ENCODE data around the gene UBXN6.

UBXN6 gene

DNA sequence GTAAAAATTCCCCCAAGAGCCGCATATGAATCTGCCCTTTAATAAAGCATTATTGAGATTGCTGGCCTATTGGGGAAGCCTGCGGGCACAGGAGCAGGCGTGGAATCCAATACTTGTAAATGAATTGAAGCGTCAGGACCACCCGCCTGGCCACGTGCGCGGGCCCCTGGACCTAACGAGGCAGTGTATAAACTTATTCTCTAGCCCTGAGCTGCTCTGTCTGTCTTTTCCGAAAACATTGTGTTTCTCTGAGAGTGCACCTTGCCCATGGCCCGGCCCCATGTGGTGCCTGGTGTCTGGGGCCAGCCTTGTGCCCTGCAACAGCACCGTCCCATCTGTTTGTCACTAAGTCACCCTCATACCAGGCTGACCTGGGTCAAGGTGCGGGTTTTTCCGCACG is 14.4 kb downstream of the UBXN6 start:
- DNase-seq (ENCODE audit: insufficient read length, low spot score) (no peak), FAIRE-seq (no peak)

GRCh38 chr19:4442819-4443146 is 14.8 kb downstream of the UBXN6 start:
- FAIRE-seq (no peak), DNase-seq (ENCODE audit: insufficient read length, low spot score) (no peak)

- DNase-seq (ENCODE audit: insufficient read length, low spot score) (no peak), FAIRE-seq (no peak)
Observed at GRCh38 chr19:4441994-4442818, 15.4 kb downstream of the UBXN6 start.

DNA sequence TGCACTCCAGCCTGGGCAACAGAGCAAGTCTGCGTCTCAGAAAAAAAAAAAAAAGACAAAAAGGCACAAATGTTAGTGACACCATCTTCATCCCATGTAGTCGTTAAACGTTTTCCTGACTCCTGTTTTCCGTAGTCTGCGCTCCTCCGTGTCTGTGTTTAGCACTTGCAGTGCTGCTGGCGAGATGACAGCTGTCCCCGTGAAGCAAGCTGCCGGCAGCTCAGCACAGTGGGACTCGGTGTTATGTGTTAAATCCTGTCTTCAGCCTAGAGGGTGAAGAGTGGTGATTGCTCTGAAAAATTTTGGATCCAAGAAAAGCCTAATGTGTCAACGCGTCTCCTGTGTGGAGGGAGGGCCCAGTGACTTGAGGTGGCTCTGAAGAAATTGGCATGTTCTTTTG is 18.4 kb downstream of the UBXN6 start:
- no peak for DNase-seq (ENCODE audit: insufficient read length, low spot score)
- no peak for FAIRE-seq

DNA sequence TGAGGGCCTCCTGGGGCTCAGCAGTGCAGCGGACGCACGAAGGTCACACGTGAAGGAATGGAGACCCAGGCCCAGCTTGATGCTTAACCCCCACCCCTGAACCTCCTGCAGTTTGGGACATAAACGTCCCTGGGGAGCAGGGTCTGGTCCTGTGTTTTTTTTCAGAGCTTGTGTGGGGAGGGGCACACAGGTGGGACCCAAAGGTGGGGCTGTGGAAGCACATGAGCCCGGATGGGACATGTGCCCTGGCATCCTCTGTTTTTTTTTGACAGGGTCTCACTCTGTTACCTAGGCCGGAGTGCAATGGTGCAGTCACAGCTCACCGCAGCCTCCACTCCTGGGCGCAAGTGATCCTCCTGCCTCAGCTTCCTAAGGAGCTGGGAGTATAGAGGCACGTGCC is 20.5 kb downstream of the UBXN6 start:
- no peak for FAIRE-seq
- no peak for DNase-seq (ENCODE audit: insufficient read length, low spot score)

GRCh38 chr19:4436231-4436630 is 21.4 kb downstream of the UBXN6 start:
- FAIRE-seq (no peak), DNase-seq (ENCODE audit: insufficient read length, low spot score) (no peak)

GRCh38 chr19:4434391-4434790 is 23.2 kb downstream of the UBXN6 start:
- DNase-seq (ENCODE audit: insufficient read length, low spot score) (no peak), FAIRE-seq (no peak)

DNA sequence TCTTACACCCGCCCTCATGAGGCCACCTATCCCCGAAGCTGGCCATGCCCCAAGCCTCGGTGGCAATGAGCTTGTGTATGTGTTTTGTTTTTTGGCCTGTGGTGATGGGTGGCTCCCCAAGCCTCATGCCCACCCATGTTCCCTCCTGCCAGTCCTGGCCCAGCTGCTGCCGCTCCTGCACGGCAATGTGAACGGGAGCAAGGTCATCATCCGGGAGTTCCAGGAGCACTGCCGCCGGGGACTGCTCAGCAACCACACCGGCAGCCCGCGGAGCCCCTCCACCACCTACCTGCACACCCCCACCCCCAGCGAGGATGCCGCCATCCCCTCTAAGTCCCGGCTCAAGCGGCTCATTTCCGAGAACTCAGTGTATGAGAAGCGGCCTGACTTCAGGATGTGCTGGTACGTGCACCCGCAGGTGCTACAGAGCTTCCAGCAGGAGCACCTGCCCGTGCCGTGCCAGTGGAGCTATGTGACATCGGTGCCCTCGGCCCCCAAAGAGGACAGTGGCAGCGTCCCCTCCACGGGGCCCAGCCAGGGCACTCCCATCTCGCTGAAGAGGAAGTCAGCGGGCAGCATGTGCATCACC is 24.6 kb downstream of the UBXN6 start:
- DNase-seq (ENCODE audit: insufficient read length, low spot score), result no peak
- no peak for FAIRE-seq

DNA sequence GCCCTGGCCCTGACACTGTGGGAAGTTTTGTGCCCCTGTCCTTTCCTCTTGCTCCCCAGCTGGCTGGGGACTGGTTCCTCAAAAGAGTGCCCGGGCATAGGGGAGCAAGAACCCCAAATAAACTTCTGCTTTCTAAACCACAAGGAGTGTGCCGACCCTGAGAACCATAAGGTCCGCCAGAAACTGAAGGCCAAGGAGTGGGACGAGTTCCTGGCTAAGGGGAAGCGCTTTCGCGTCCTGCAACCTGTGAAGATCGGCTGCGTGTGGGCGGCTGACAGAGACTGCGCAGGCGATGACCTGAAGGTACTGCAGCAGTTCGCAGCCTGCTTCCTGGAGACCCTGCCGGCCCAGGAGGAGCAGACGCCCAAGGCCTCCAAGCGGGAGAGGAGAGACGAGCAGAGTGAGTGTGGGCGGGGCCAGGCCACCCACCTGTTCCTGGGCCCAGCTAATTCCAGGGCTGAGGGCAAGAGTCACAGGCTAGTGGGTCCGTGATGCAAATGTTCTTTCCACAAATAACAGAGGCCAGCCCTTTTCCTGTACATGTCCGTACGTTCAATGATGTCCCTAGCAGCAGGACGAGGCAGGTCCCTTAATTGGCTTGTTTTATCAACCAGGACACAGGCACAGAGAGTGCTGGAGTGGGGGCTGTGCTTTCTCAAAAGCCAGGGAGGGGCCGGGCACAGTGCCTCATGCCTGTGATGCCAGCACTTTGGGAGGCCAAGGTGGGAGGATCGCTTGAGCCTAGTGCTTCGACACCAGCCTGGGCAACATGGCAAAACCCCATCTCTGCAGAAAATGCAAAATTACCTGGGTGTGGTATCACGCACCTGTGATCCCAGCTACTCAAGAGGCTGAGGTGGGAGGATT is 25.6 kb downstream of the UBXN6 start:
- DNase-seq (ENCODE audit: insufficient read length, low spot score) (peak; percentile 44), FAIRE-seq (peak; percentile 68)

DNA sequence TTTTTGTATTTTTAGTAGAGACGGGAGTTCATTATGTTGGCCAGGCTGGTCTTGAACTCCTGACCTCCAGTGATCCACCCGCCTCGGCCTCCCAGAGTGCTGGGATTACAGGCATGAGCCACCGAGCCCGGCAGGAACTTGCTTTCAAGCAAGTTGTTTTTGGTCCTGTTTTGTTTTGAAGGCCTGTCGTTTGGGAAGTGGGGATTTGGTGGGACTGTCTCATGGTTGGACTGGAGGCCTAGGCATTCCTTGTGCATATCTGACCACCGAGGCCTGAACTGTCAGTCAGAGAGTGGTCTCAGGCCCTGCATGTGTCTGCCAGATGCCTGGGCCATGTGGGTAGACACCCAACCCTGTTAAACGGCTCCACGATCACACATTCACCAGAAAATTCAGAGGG is 26.3 kb downstream of the UBXN6 start:
- FAIRE-seq (no peak), DNase-seq (ENCODE audit: insufficient read length, low spot score) (no peak)

GRCh38 chr19:4430760-4431159 is 26.8 kb downstream of the UBXN6 start:
- no peak for FAIRE-seq

GRCh38 chr19:4429771-4430171 is 27.8 kb downstream of the UBXN6 start:
- DNase-seq (ENCODE audit: insufficient read length, low spot score) (no peak), FAIRE-seq (no peak)

More at GRCh38 chr19:4430760-4431159, 26.8 kb downstream of the UBXN6 start:
- no peak for DNase-seq (ENCODE audit: insufficient read length, low spot score)

- no peak for DNase-seq (ENCODE audit: insufficient read length, low spot score)
- FAIRE-seq, result no peak
Observed at GRCh38 chr19:4429256-4429655, 28.3 kb downstream of the UBXN6 start.

DNA sequence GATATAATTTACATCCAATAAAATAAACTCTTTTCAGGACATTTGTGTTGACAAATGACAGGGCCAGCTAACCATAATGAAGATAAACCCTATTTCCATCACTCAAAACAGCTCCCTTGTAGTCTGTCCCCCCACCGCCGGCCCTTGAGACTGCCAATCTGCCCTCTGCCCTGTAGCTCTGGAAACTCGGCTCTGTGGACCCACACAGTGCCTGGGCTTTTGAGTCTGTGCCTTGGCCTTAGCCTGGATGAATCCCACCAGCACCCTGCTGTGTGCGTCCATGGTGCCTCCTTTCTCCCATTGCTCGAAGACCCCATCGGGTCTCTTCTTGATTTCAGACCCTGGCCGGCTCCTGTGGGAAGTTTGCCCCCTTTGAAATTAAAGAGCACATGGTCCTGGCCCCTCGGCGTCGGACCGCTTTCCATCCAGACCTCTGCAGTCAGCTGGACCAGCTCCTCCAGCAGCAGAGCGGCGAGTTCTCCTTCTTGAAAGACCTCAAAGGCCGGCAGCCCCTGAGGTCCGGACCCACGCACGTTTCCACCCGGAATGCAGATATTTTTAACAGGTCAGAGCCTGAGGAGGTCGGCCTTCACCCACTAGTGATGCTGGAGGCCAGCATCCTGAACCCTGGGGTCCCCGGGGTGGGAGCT is 29.1 kb downstream of the UBXN6 start:
- DNase-seq (ENCODE audit: insufficient read length, low spot score), result no peak
- no peak for FAIRE-seq

GRCh38 chr19:4425537-4425936 is 32.1 kb downstream of the UBXN6 start:
- FAIRE-seq, result no peak

GRCh38 chr19:4423416-4424126 is 34.0 kb downstream of the UBXN6 start:
- DNase-seq (ENCODE audit: insufficient read length, low spot score) (no peak), FAIRE-seq (peak; percentile 56)

More at GRCh38 chr19:4425537-4425936, 32.1 kb downstream of the UBXN6 start:
- DNase-seq (ENCODE audit: insufficient read length, low spot score), result no peak

- no peak for DNase-seq (ENCODE audit: insufficient read length, low spot score)
- no peak for FAIRE-seq
Observed at GRCh38 chr19:4416268-4416667, 41.3 kb downstream of the UBXN6 start.

GRCh38 chr19:4415352-4415751 is 42.2 kb downstream of the UBXN6 start:
- DNase-seq (ENCODE audit: insufficient read length, low spot score) (no peak), FAIRE-seq (no peak)

GRCh38 chr19:4414800-4415321 is 42.7 kb downstream of the UBXN6 start:
- FAIRE-seq, result no peak
- no peak for DNase-seq (ENCODE audit: insufficient read length, low spot score)

DNA sequence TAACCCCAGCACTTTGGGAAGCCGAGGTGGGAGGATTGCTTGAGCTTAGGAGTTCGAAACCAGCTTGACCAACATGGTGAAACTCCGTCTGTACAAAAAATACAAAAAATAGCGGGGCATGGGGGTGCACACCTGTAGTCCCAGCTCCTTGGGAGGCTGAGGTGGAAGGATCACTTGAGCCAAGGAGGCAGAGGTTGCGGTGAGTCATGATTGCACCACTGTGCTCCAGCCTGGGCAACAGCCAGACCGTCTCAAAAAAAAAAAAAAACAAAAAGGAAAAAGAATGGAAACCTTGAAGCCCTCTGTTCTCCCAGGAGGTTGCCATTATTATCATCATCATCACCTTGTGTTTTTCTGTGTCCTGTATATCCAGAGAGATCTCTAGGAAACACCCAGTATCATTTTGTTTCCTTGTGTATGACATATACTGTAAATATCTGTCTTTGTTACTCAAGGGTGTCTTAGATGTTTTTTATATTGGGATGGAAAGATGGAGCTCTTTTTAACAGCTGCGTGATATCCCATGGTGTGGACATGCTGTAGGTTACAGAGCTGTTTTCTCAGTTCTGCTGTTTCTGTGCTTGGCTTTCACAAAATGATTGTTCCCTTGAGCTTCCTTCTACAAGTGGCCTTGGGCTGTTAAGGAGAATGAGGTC is 43.3 kb downstream of the UBXN6 start:
- no peak for FAIRE-seq

More for the DNA sequence above, 43.3 kb downstream of the UBXN6 start:
- no peak for DNase-seq (ENCODE audit: insufficient read length, low spot score)
